Brain microvascular endothelial cell (primary cell): Measurements from ENCODE around the gene CITED1.
A peak's percentile ranks its signal among the peaks of the same experiment; 100 is the strongest.

Experiments used
- DNase-seq: peaks from one replicate; pipeline ENCODE4 v3.0.0-alpha.2; 2020
- H3K27ac ChIP-seq: fragments of 250-450 bp; sonication (Bioruptor Pico); 2 replicates; pipeline ENCODE4 v1.5.1; 2020; ENCODE audit warnings: mild to moderate bottlenecking, moderate library complexity
- H3K27me3 ChIP-seq: fragments of 250-450 bp; sonication (Bioruptor Pico); replicated peaks from 2 replicates; pipeline ENCODE4 v1.5.1; 2020; ENCODE audit warnings: mild to moderate bottlenecking
- H3K36me3 ChIP-seq: fragments of 250-450 bp; sonication (Bioruptor Pico); replicated peaks from 2 replicates; pipeline ENCODE4 v1.5.1; 2020; ENCODE audit warnings: mild to moderate bottlenecking
- H3K4me3 ChIP-seq: 2 replicates; pipeline ENCODE4 v1.5.1; 2011; ENCODE audit warnings: low read depth, mild to moderate bottlenecking, control low read depth, low read length, moderate library complexity
- in situ Hi-C: cut with HindIII; loops from 2 replicates; pipeline ENCODE4 v1.10.0; 2017; ENCODE audit warnings: low sequenced_read_pairs, low pct_ligation_motif_present
- TF ChIP-seq, protein P1 (sequence below): IDR thresholded peaks from 2 replicates; pipeline ENCODE4 v1.5.1; 2011; ENCODE audit warnings: low read depth, mild to moderate bottlenecking, moderate library complexity, low read length, control low read depth, inconsistent platforms; ENCODE audit errors: missing control alignments

The CITED1 gene

DNA sequence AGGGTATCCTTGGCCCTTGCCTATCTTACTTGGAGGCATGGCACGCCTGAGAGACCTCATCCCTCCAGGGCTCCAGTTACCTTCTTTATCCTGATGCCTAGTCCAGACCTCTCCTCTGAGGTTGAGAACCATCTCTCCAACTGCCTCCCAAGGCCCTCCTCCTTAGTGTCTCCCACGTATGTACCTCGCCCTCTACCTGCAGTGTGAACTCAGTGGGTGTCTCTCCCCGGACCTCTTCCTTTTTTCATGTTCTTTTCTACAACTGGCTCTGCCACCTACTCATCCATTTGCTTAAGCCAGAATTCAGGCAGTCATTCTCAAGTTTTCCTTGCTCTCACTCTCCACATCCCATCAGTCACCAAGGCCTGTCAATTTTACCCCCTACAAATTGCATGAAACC, 45.3 kb downstream of the CITED1 start:
- TF ChIP-seq, protein P1, sequence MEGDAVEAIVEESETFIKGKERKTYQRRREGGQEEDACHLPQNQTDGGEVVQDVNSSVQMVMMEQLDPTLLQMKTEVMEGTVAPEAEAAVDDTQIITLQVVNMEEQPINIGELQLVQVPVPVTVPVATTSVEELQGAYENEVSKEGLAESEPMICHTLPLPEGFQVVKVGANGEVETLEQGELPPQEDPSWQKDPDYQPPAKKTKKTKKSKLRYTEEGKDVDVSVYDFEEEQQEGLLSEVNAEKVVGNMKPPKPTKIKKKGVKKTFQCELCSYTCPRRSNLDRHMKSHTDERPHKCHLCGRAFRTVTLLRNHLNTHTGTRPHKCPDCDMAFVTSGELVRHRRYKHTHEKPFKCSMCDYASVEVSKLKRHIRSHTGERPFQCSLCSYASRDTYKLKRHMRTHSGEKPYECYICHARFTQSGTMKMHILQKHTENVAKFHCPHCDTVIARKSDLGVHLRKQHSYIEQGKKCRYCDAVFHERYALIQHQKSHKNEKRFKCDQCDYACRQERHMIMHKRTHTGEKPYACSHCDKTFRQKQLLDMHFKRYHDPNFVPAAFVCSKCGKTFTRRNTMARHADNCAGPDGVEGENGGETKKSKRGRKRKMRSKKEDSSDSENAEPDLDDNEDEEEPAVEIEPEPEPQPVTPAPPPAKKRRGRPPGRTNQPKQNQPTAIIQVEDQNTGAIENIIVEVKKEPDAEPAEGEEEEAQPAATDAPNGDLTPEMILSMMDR = no peak
- H3K27me3 ChIP-seq = peaks cover 9% of the 10 kb centered on the region

DNA sequence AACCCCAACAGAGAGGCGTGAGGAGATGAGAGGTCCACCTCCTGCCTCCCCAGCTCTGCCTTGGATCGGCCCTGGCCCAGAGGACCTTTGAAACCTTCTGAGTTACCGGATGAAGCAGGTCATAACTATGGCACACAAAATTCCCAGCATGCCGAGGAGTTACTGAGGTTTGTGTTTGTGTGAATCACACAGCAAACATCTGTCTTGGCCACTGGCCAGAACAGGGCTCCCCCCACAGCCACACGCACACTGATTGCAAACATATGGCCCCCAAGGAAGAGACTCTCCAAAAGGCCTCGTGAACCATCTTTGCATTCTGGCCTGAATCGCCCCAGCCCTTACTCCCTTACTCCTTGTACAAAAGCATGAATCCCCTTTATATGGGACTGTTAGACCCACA, 47.5 kb downstream of the CITED1 start:
- TF ChIP-seq, protein P1 = no peak
- H3K4me3 ChIP-seq = no peak overlapping the region
- H3K36me3 ChIP-seq = no peaks in the 10 kb centered on the region
- no peak overlapping the region for H3K27ac ChIP-seq
- DNase-seq = peak; percentile 77
- in situ Hi-C loops = no loop called here
- H3K27me3 ChIP-seq = peaks cover 13% of the 10 kb centered on the region

More for the DNA sequence above, 45.3 kb downstream of the CITED1 start:
- H3K4me3 ChIP-seq = no peak overlapping the region
- no peaks in the 10 kb centered on the region for H3K36me3 ChIP-seq
- no peak overlapping the region for H3K27ac ChIP-seq
- in situ Hi-C loops = no loop called here
- DNase-seq = no peak

DNA sequence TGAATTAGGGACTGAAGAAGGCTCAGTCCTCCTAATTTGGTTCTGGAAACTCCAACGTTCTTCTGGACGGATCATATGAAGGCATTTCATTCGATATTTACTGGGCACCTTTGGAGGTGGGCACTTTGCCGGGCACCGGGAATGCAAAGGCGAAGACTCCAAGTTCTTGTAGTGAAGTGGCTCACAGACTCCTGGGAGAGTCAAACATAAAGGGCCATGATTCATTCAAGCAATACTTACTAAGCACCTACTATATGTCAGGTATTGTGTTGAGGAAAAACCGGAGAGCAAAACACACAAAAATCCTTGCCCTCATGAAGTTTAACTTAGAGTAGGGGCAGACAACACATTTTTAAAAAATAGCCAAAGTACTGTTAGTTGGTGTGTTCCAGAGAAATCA, 49.9 kb downstream of the CITED1 start:
- no peaks in the 10 kb centered on the region for H3K36me3 ChIP-seq
- H3K4me3 ChIP-seq = no peak overlapping the region
- peaks cover 11% of the 10 kb centered on the region for H3K27me3 ChIP-seq
- H3K27ac ChIP-seq = no peak overlapping the region
- TF ChIP-seq, protein P1 = no peak
- in situ Hi-C loops = no loop called here
- DNase-seq = no peak

DNA sequence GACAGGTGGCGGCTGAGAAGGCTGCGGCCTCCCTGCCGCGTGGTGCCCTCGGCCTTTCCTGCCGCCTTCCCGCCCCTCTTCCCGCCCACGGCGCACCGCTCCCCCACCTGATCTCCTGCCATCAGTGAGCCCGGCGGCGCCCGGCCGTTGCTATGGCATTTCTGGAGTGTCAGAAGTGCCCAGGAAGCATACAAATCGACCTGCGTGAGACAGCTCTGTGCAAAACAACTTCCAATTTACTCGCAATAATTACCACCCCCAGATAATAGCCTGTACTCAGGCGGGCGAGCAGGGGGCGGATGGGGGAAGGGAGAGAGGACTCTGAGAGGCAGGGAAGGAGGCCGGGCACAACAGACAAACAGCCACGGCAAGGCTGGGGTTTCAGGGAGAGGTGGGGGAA, 50.3 kb downstream of the CITED1 start:
- no peaks in the 10 kb centered on the region for H3K36me3 ChIP-seq
- no peak for DNase-seq
- no peak overlapping the region for H3K27ac ChIP-seq
- peaks cover 11% of the 10 kb centered on the region for H3K27me3 ChIP-seq
- TF ChIP-seq, protein P1 = no peak
- H3K4me3 ChIP-seq = no peak overlapping the region
- in situ Hi-C loops = no loop called here

DNA sequence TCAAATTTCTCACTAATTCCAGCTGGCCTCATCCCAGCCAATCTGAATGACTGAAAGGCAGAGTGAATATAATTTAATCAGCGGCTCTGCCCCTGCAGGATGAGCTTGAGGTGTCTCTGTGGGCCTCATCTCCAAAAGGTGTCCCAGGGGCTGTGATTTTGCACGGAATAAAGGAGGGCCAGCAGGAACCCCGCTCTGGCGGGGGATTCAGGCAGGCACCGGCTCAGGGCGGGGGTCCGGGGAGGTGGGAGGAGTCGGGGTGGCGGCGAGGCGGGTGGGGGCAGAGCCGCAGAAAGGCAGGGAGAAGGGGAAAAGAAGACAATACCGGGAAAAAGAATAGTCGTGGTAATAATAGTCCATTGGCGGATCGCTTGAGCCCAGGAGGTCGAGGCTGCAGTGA, 50.9 kb downstream of the CITED1 start:
- Histone ChIP-seq H3K27ac (no peak overlapping the region), H3K36me3 (no peaks in the 10 kb centered on the region), H3K4me3 (no peak overlapping the region), H3K27me3 (peaks cover 11% of the 10 kb centered on the region)
- no peak for DNase-seq
- TF ChIP-seq, protein P1 = no peak
- in situ Hi-C loops = no loop called here

DNA sequence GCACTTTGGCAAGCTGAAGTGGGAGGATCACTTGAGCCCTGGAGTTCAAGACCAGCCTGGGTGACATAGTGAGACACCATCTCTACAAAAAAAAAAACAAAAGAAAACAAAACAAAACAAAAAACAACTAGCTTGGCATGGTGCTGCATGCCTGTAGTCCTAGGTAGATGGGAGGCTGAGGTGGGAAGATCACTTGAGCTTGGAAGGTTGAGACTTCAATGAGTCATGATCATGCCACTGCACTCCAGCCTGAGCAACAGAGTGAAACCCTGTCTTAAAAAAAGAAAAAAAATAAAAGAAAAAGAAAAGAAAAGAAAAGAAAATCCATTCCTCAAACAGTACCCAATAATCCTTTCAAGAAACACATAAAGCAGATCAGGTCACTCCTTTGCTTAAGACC, 52.0 kb downstream of the CITED1 start:
- no peaks in the 10 kb centered on the region for H3K36me3 ChIP-seq
- in situ Hi-C loops = no loop called here
- no peak overlapping the region for H3K4me3 ChIP-seq
- no peak for DNase-seq
- TF ChIP-seq, protein P1 = no peak
- peaks cover 13% of the 10 kb centered on the region for H3K27me3 ChIP-seq
- H3K27ac ChIP-seq = no peak overlapping the region
